MM.1S (cell line): ENCODE measurements around the gene KCNK10.

ENCODE experiments used
- EZH2 ChIP-seq: fragments of 300-600 bp; sonication (generic); optimal IDR thresholded peaks from 2 replicates; pipeline ENCODE3; 2017; ENCODE audit warnings: low read depth, mild to moderate bottlenecking, antibody characterized with exemption, low read length, mixed read lengths
- TF ChIP-seq, protein P1 (sequence below): fragments of 300-600 bp; sonication (generic); IDR thresholded peaks from 2 replicates; pipeline ENCODE4 v1.5.1; 2016; ENCODE audit warnings: antibody characterized with exemption, low read length, mixed read lengths

- TF ChIP-seq, protein P1, sequence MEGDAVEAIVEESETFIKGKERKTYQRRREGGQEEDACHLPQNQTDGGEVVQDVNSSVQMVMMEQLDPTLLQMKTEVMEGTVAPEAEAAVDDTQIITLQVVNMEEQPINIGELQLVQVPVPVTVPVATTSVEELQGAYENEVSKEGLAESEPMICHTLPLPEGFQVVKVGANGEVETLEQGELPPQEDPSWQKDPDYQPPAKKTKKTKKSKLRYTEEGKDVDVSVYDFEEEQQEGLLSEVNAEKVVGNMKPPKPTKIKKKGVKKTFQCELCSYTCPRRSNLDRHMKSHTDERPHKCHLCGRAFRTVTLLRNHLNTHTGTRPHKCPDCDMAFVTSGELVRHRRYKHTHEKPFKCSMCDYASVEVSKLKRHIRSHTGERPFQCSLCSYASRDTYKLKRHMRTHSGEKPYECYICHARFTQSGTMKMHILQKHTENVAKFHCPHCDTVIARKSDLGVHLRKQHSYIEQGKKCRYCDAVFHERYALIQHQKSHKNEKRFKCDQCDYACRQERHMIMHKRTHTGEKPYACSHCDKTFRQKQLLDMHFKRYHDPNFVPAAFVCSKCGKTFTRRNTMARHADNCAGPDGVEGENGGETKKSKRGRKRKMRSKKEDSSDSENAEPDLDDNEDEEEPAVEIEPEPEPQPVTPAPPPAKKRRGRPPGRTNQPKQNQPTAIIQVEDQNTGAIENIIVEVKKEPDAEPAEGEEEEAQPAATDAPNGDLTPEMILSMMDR, result no peak
- TF ChIP-seq EZH2, result no peak
These were observed 33.8 kb downstream of the KCNK10 start for GRCh38 chr14:88289234-88289633.
